ENCODE results near the gene ATRX. TPM values are rescaled to one million over a fixed set of nuclear protein-coding genes. Genes with fewer than 3 reads are reported as not detected.

Gene ATRX
- total RNA-seq, 1 donor from 2014 or later, result 120 TPM

DNA sequence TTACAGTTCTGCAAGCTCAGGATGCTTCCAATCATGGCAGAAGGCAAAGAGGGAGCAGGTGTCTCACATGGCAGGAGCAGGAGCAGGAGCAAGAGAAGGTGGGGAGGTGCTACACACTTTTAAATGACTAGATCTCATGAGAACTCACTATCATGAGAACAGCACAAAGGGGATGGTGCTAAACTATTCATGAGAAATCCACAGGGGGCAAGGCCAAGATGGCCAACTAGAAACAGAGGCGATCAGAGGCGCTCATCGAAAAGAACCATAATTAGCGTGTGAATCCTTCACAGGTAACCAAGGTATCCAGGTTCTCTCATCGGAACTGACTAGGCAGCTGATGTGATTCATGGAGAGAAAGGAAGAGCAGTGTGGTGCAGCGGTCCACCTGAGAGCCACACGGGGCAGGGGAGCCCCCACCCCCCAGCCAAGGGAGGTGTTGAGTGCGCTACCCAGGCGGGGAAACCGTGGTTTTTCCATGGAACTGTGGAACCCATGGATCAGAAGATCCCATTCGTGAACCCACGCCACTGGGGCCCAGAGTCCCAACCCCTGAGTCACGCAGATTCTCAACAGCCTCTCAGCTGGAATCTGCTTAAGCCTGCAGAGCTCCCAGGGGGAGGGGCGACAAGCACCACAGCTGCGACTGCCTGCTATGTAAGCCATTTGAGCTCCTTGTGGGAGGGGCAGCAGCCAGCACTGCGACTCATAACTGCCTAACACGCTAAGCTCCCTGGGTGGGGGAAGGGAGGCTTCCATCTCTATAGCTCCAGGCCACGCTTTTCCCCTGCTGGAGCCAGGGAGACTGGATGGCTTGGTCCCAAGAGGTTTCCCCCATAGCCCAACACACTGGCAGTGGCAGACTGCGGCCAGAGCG lies 292.1 kb downstream of the ATRX start:
- H3K4me1 Mint-ChIP-seq, result no peaks in the 10 kb centered on the region

GRCh38 chrX:77484045-77484444 lies 302.0 kb downstream of the ATRX start:
- ChIA-PET POLR2A (no interaction called here), CTCF (interaction anchor here (0.6 kb wide), 1 partner anchor 421 kb away, joined by 4 read pairs; no protein-coding TSS in a partner anchor)
- Mint-ChIP-seq H3K36me3 (ENCODE audit: low read depth) (no peaks in the 10 kb centered on the region), H3K27me3 (no peaks in the 10 kb centered on the region), H3K27ac (no peak overlapping the region), H3K4me3 (no peak overlapping the region), H3K4me1 (no peaks in the 10 kb centered on the region), H3K9me3 (peaks cover 20% of the 10 kb centered on the region)
- ATAC-seq (ENCODE audit: low read depth) (no peak), DNase-seq (no peak)
- TF ChIP-seq, protein P1, sequence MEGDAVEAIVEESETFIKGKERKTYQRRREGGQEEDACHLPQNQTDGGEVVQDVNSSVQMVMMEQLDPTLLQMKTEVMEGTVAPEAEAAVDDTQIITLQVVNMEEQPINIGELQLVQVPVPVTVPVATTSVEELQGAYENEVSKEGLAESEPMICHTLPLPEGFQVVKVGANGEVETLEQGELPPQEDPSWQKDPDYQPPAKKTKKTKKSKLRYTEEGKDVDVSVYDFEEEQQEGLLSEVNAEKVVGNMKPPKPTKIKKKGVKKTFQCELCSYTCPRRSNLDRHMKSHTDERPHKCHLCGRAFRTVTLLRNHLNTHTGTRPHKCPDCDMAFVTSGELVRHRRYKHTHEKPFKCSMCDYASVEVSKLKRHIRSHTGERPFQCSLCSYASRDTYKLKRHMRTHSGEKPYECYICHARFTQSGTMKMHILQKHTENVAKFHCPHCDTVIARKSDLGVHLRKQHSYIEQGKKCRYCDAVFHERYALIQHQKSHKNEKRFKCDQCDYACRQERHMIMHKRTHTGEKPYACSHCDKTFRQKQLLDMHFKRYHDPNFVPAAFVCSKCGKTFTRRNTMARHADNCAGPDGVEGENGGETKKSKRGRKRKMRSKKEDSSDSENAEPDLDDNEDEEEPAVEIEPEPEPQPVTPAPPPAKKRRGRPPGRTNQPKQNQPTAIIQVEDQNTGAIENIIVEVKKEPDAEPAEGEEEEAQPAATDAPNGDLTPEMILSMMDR (IDR thresholded peaks at IDR 0.05), result no peak
- intact Hi-C loops (cut with micrococcal nuclease), result no loop called here

More for the DNA sequence above, 292.1 kb downstream of the ATRX start:
- intact Hi-C loops (cut with micrococcal nuclease), result no loop called here
- DNase-seq (no peak), ATAC-seq (ENCODE audit: low read depth) (no peak)
- H3K27ac Mint-ChIP-seq, result no peak overlapping the region
- no peak overlapping the region for H3K4me3 Mint-ChIP-seq
- no peaks in the 10 kb centered on the region for H3K9me3 Mint-ChIP-seq
- ChIA-PET CTCF (no interaction called here), POLR2A (no interaction called here)
- peaks cover 5% of the 10 kb centered on the region for H3K27me3 Mint-ChIP-seq
- H3K36me3 Mint-ChIP-seq (ENCODE audit: low read depth), result no peaks in the 10 kb centered on the region
- TF ChIP-seq, protein P1 (IDR thresholded peaks at IDR 0.05), result no peak

- Mint-ChIP-seq H3K36me3 (ENCODE audit: low read depth) (no peaks in the 10 kb centered on the region), H3K4me3 (no peak overlapping the region), H3K27ac (no peak overlapping the region), H3K4me1 (no peaks in the 10 kb centered on the region), H3K27me3 (no peaks in the 10 kb centered on the region), H3K9me3 (no peaks in the 10 kb centered on the region)
- no peak for ATAC-seq (ENCODE audit: low read depth)
- TF ChIP-seq, protein P1 (IDR thresholded peaks at IDR 0.05), result no peak
- CTCF ChIA-PET, result no interaction called here
- POLR2A ChIA-PET, result no interaction called here
- intact Hi-C loops (cut with micrococcal nuclease), result no loop called here
- no peak for DNase-seq
Measured at GRCh38 chrX:77455437-77455836, 330.6 kb downstream of the ATRX start.

Other genes starting within 250 kb of the ATRX start
- 36.5 and 40.2 TPM in 2 replicates for gene MAGT1, start 109.2 kb upstream of the ATRX start, total RNA-seq
- gene COX7B, start 113.3 kb upstream of the ATRX start, total RNA-seq, result 196 and 235 TPM in 2 replicates
- 8.2 and 9.4 TPM in 2 replicates for gene ATP7A, start 124.5 kb upstream of the ATRX start, total RNA-seq
- not detected in 2 replicates for gene PGAM4, start 183.4 kb upstream of the ATRX start, total RNA-seq